Hepatocyte (in vitro differentiated cells): ENCODE measurements around the gene KLK15. TPM values are rescaled to one million over a fixed set of nuclear protein-coding genes. Genes with fewer than 3 reads are reported as not detected.

Source experiments
- DNase-seq: peaks from one replicate; pipeline ENCODE4 v3.0.0-alpha.2; 2016; ENCODE audit warnings: low spot score
- H2AFZ ChIP-seq: fragments of 200-600 bp; sonication (generic); 2 replicates; pipeline ENCODE4 v1.6.0; 2016; ENCODE audit warnings: antibody characterized with exemption, mild to moderate bottlenecking
- H3K27ac ChIP-seq: fragments of 200-600 bp; sonication (generic); 2 replicates; pipeline ENCODE4 v1.5.1; 2016; ENCODE audit warnings: mild to moderate bottlenecking
- H3K27me3 ChIP-seq: fragments of 200-600 bp; sonication (generic); 2 replicates; pipeline ENCODE4 v1.6.1; 2016
- H3K36me3 ChIP-seq: fragments of 200-600 bp; sonication (generic); replicated peaks from 2 replicates; pipeline ENCODE4 v1.5.1; 2016; ENCODE audit warnings: low read depth; ENCODE audit not compliant: insufficient read depth
- H3K4me1 ChIP-seq: fragments of 200-600 bp; sonication (generic); 2 replicates; pipeline ENCODE4 v1.5.1; 2016; ENCODE audit warnings: mild to moderate bottlenecking, moderate library complexity; ENCODE audit not compliant: insufficient read depth
- H3K4me2 ChIP-seq: fragments of 200-600 bp; sonication (generic); 2 replicates; pipeline ENCODE4 v1.6.0; 2016
- H3K4me3 ChIP-seq: fragments of 200-600 bp; sonication (generic); 2 replicates; pipeline ENCODE4 v1.5.1; 2016; ENCODE audit warnings: mild to moderate bottlenecking
- H3K79me2 ChIP-seq: fragments of 200-600 bp; sonication (generic); 2 replicates; pipeline ENCODE4 v1.6.0; 2017; ENCODE audit warnings: mild to moderate bottlenecking
- H3K9me2 ChIP-seq: fragments of 200-600 bp; sonication (generic); replicated peaks from 2 replicates; pipeline ENCODE4 v1.6.0; 2017; ENCODE audit warnings: mild to moderate bottlenecking; ENCODE audit not compliant: insufficient read depth
- H3K9me3 ChIP-seq: fragments of 200-600 bp; sonication (generic); 2 replicates; pipeline ENCODE4 v1.5.1; 2016; ENCODE audit warnings: low read depth, mild to moderate bottlenecking
- H4K20me1 ChIP-seq: fragments of 200-600 bp; sonication (generic); 2 replicates; pipeline ENCODE4 v1.6.0; 2016; ENCODE audit warnings: mild to moderate bottlenecking; ENCODE audit not compliant: insufficient read depth, poor library complexity, severe bottlenecking
- EZH2 ChIP-seq: fragments of 200-600 bp; sonication (generic); IDR thresholded peaks from 2 replicates; pipeline ENCODE4 v1.6.1; 2016; ENCODE audit warnings: antibody characterized with exemption, mild to moderate bottlenecking, borderline replicate concordance
- EZH2phosphoT487 ChIP-seq: fragments of 200-600 bp; sonication (generic); IDR thresholded peaks from one replicate; pipeline ENCODE4 v1.6.1; 2018; ENCODE audit warnings: antibody characterized with exemption, mild to moderate bottlenecking, low read depth, moderate library complexity; ENCODE audit not compliant: unreplicated experiment, severe bottlenecking
- WGBS: methylation state at CpG from one replicate; pipeline ENCODE4 v1.1.6; 2016; ENCODE audit warnings: low lambda C conversion rate; ENCODE audit errors: missing lambda C conversion rate; 5-methylcytosine and 5-hydroxymethylcytosine counted together
- polyA plus RNA-seq: library from polyadenylated mRNA; unstranded; fragments of >200 nt; fragmentation: Nextera tagmentation; extraction: Ambion mirVana; gene quantifications from 2 replicates; pipeline ENCODE4 v1.2.1, GENCODE V29; 2016
- total RNA-seq: library from RNA; depleted of rRNA; stranded (reverse); fragments of >200 nt; gene quantifications from 2 replicates; pipeline ENCODE4 v1.2.3, GENCODE V29; 2014
- TF ChIP-seq, protein P1 (sequence below): fragments of 200-600 bp; sonication (generic); IDR thresholded peaks from 2 replicates; pipeline ENCODE4 v1.5.1; 2016; ENCODE audit warnings: antibody characterized with exemption, mild to moderate bottlenecking; ENCODE audit not compliant: poor library complexity

Gene KLK15
- total and polyA plus RNA-seq, 2 experiments from 2014 or later = not detected

DNA sequence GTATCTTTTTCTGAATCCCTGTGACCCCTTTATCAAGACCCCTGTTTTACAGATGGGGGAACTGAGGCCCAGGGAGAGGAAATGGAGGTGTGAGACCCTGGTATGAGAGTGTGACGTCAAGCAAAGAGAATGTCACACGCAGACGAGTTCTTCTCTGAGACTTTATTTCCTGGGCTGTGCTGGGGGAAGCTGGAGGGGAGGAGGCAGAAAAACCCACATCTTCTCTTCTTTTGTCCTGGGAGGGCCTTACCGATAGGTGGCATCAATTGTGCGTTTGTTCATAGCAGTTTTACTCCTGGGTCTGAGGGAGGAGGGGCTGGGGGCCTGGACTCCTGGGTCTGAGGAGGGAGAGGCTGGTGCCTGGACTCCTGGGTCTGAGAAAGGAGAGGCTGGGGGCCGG, 4.9 kb upstream of the KLK15 start:
- H3K27me3 ChIP-seq = peaks cover 8% of the 10 kb centered on the region

DNA sequence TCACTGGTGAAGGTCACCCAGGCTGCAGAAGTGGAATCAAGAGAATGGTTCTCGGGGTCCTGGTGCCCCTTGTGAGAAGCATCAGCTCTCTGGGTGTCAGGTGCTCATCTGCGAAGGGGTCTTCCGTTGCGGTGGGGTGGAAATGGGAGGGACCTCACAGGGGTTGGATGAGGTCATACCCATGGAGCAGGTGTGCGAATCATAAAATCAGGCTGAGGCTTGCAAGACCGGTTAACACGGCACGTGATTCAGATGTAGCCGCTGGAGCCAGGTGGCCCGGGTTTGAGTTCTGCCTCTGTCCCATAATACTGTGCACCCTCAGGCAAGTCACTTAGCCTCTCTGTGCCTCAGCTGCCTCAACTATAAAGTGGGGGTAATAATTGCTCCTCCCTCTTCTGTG, 3.9 kb upstream of the KLK15 start:
- WGBS = 92% methylated on average over 10 of the region's 10 CpGs
- peaks cover 6% of the 10 kb centered on the region for H3K4me1 ChIP-seq
- H3K27ac ChIP-seq = no peak overlapping the region
- H2AFZ ChIP-seq = no peak overlapping the region
- H3K36me3 ChIP-seq = no peaks in the 10 kb centered on the region
- H3K4me3 ChIP-seq = no peak overlapping the region
- TF ChIP-seq EZH2phosphoT487 = no peak
- TF ChIP-seq, protein P1, sequence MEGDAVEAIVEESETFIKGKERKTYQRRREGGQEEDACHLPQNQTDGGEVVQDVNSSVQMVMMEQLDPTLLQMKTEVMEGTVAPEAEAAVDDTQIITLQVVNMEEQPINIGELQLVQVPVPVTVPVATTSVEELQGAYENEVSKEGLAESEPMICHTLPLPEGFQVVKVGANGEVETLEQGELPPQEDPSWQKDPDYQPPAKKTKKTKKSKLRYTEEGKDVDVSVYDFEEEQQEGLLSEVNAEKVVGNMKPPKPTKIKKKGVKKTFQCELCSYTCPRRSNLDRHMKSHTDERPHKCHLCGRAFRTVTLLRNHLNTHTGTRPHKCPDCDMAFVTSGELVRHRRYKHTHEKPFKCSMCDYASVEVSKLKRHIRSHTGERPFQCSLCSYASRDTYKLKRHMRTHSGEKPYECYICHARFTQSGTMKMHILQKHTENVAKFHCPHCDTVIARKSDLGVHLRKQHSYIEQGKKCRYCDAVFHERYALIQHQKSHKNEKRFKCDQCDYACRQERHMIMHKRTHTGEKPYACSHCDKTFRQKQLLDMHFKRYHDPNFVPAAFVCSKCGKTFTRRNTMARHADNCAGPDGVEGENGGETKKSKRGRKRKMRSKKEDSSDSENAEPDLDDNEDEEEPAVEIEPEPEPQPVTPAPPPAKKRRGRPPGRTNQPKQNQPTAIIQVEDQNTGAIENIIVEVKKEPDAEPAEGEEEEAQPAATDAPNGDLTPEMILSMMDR = no peak
- no peak for TF ChIP-seq EZH2
- no peaks in the 10 kb centered on the region for H3K9me2 ChIP-seq
- H3K79me2 ChIP-seq = no peaks in the 10 kb centered on the region
- no peak for DNase-seq
- H3K9me3 ChIP-seq = no peaks in the 10 kb centered on the region
- no peak overlapping the region for H3K4me2 ChIP-seq
- H3K27me3 ChIP-seq = peaks cover 6% of the 10 kb centered on the region
- H4K20me1 ChIP-seq = no peaks in the 10 kb centered on the region

More for the DNA sequence above, 4.9 kb upstream of the KLK15 start:
- no peaks in the 10 kb centered on the region for H4K20me1 ChIP-seq
- peaks cover 6% of the 10 kb centered on the region for H3K4me1 ChIP-seq
- no peak overlapping the region for H3K27ac ChIP-seq
- no peaks in the 10 kb centered on the region for H3K36me3 ChIP-seq
- no peak overlapping the region for H2AFZ ChIP-seq
- no peak overlapping the region for H3K4me2 ChIP-seq
- TF ChIP-seq, protein P1 = peak; percentile 10
- no peak for TF ChIP-seq EZH2phosphoT487
- DNase-seq = no peak
- WGBS = 23% methylated on average over 6 of the region's 6 CpGs
- no peaks in the 10 kb centered on the region for H3K79me2 ChIP-seq
- no peaks in the 10 kb centered on the region for H3K9me2 ChIP-seq
- no peak overlapping the region for H3K4me3 ChIP-seq
- no peaks in the 10 kb centered on the region for H3K9me3 ChIP-seq

DNA sequence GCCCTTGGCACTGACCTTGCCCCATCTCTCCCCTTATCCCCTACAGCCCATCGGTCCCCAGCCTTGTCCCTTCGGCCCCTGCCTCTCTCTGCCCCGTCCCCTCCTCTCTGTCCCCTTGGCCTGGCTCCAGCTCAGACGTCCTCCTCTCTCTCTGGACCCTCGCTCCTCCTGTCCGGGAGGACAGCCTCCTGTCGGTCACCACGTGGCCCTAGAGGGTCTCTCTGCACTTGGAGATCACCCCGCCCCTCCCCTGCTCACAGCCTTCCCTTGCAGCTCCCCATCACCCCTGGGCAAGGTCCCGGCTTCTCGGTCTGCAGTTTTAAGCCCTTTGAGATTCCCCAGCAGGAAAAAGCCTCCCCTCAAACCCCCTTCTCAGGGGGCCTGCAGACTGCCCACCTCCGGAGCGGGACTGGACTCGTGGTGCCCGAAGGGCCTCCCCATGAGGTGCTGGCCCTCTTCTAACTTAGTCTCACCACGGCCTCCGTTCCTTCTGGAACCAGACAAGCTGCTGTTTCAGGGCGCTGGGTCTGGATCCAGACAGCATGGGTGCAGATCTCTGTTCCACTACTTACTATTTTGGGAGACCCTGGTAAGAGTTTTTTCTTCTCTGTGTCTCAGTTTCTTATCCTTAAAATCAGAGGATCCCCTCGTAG, 3.3 kb upstream of the KLK15 start:
- H3K4me2 ChIP-seq = peak overlapping the region; percentile 96
- TF ChIP-seq, protein P1 = no peak
- TF ChIP-seq EZH2phosphoT487 = no peak
- no peak for TF ChIP-seq EZH2
- H3K79me2 ChIP-seq = no peaks in the 10 kb centered on the region
- no peaks in the 10 kb centered on the region for H3K9me3 ChIP-seq
- 77% methylated on average over 14 of the region's 19 CpGs for WGBS
- H3K36me3 ChIP-seq = no peaks in the 10 kb centered on the region
- no peaks in the 10 kb centered on the region for H3K9me2 ChIP-seq
- no peak overlapping the region for H3K27ac ChIP-seq
- no peaks in the 10 kb centered on the region for H4K20me1 ChIP-seq
- no peak for DNase-seq
- peaks cover 6% of the 10 kb centered on the region for H3K27me3 ChIP-seq
- H2AFZ ChIP-seq = no peak overlapping the region
- H3K4me1 ChIP-seq = peaks cover 6% of the 10 kb centered on the region
- H3K4me3 ChIP-seq = no peak overlapping the region
